Stimulated activated naive CD8-positive, alpha-beta T cell treated with anti-CD3 and anti-CD28 coated beads, Interleukin-15, amount 100 ng/mL, for 72 hours (primary cell): ENCODE results near the gene CNKSR2.

Experiments
- ATAC-seq: fragments of 150-1000 bp; cut with Tn5 transposase; 2 replicates; pipeline ENCODE4 v1.10.0; 2021; ENCODE audit warnings: mild to moderate bottlenecking, moderate library complexity
- DNase-seq, 2 donors: peaks; one replicate each; pipeline ENCODE4 v3.0.0; 2021 to 2022
- H3K27ac Mint-ChIP-seq, 2 donors: one replicate each; pipeline ENCODE4 v1.8.0; 2022; ENCODE audit warnings: mild to moderate bottlenecking in 2 of 2, mixed read lengths in 2 of 2, moderate library complexity in 2 of 2
- H3K27me3 Mint-ChIP-seq: one replicate; pipeline ENCODE4 v1.8.0; 2022; ENCODE audit warnings: mixed read lengths
- H3K4me1 Mint-ChIP-seq: one replicate; pipeline ENCODE4 v1.8.0; 2022; ENCODE audit warnings: mild to moderate bottlenecking, mixed read lengths
- H3K4me3 Mint-ChIP-seq, 2 donors: one replicate each; pipeline ENCODE4 v1.8.0; 2022; ENCODE audit warnings: mild to moderate bottlenecking in 2 of 2, mixed read lengths in 2 of 2, moderate library complexity in 1 of 2
- H3K9me3 Mint-ChIP-seq, 2 donors: one replicate each; pipeline ENCODE4 v1.8.0; 2022; ENCODE audit warnings: mixed read lengths in 2 of 2

Gene CNKSR2

DNA sequence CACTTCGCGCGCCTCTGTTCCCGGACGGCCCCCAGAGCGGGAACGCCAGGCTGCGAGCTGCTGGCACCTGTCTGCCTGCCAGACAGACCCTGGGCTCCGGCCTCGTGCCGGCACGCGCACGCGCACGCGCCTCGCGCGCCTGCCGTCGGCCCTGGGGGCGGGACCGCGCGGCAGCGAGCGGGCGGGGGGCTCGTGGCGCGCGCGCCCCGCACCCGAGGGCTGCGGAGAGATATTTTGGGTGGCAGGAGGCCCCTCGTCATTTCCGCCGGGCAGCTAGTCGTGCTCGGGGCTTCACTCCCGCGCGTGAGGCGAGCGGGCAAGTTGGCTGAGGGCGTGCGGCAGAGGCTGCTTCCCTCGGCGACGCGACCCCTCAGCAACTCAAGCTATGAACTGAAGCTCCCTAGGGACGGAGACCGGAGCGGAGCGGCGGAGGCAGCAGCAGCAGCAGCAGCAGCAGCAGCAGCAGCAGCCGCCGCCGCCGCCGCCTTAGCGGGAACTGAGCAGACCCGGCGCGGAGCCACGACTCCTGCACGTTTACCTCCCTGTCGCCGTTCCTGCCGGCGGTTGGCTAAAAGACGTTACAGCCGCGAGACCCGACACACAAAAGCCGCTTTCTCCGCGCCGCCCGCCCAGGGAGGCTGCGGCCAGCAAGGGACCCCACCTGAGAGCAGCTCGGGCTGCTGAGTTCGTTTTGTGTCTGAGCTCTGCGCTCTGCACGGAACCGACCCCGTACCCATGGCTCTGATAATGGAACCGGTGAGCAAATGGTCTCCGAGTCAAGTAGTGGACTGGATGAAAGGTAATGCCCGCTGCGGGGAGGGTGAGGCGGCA lies at the start of gene CNKSR2:
CNKSR2 (plus strand) TSS at position 256 of the 831 bp plus-strand sequence; CDS start at position 736, 480 bp downstream.
- Mint-ChIP-seq H3K4me1 (peaks cover 35% of the 10 kb centered on the region), H3K4me3 (peak within 1 kb of the TSS; percentile 98)

DNA sequence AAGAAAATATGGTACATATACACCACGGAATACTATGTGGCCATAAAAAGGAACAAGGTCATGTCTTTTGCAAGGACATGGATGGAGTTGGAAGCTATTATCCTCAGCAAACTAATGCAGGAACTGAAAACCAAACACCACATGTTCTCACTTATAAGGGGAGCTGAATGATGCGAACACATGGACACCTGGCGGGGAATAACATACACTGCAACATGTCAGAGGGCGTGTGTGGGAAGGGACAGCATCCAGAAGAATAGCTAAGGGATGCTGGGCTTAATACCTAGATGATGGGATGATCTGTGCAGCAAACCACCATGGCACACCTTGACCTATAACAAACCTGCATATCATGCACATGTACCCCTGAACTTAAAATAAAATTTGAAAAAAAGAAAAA lies 19.5 kb upstream of the CNKSR2 start:
- DNase-seq (no peak), ATAC-seq (no peak)
- Mint-ChIP-seq H3K9me3 (peaks cover 16 to 22% of the 10 kb centered on the region in 2 donors), H3K27ac (no peak overlapping the region), H3K27me3 (no peaks in the 10 kb centered on the region), H3K4me1 (no peaks in the 10 kb centered on the region), H3K4me3 (no peak overlapping the region)

More for the DNA sequence above, at the start of gene CNKSR2:
- no peaks in the 10 kb centered on the region for H3K9me3 Mint-ChIP-seq
- peak; percentile 75 to 77 for DNase-seq
- peak; percentile 85 for ATAC-seq
- peak within 1 kb of the TSS; percentile 98 for H3K27ac Mint-ChIP-seq
- H3K27me3 Mint-ChIP-seq = no peaks in the 10 kb centered on the region

GRCh38 chrX:21355831-21356230 lies 18.4 kb upstream of the CNKSR2 start:
- Mint-ChIP-seq H3K4me1 (no peaks in the 10 kb centered on the region), H3K9me3 (peaks cover 10 to 11% of the 10 kb centered on the region in 2 donors), H3K27me3 (no peaks in the 10 kb centered on the region), H3K4me3 (no peak overlapping the region), H3K27ac (no peak overlapping the region)
- DNase-seq (no peak), ATAC-seq (no peak)

DNA sequence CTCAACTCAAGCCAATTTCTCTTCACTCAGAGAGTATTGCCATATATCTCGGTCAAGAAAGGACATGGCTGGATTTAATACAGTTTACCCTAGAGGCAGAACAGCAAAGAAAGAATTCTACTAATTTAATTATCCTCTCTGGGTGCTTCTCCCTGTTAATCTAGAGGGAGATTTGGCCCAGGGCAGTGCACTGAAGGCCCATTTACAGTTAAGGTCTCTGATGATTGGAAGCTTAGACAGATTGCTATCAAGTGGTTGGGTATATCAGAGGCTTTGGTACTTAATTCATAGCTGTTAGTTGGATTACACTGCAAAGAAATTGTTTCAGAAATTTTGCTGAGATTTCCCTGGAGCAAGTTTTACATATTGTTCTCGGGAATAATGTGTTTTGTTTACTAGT lies 4.6 kb upstream of the CNKSR2 start:
- DNase-seq = no peak
- no peak overlapping the region for H3K4me3 Mint-ChIP-seq

DNA sequence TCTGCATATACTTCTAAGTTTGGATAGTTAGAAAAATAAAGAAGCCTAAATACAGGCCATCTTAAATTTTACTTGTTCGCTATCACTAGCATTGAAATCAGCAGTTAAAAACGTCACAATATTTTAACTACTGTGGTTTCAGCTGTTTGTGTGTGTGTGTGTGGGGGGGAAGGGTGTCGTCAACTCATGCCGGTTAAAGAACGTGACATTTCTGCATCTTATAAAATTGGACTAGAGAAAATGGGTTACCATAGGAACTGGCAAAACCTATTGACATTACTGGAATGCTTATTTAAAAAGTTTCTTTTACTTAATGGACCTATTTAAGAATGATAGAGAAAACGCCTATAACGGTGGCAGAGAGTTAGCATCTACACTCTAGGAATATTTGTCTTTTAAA lies 1.2 kb upstream of the CNKSR2 start:
- no peaks in the 10 kb centered on the region for H3K27me3 Mint-ChIP-seq
- H3K27ac Mint-ChIP-seq = no peak overlapping the region
- H3K4me3 Mint-ChIP-seq = peak overlapping the region; percentile 46 to 47
- no peaks in the 10 kb centered on the region for H3K9me3 Mint-ChIP-seq
- H3K4me1 Mint-ChIP-seq = peaks cover 24% of the 10 kb centered on the region
- no peak for DNase-seq
- ATAC-seq = no peak

More for the DNA sequence above, 4.6 kb upstream of the CNKSR2 start:
- Mint-ChIP-seq H3K9me3 (no peaks in the 10 kb centered on the region), H3K4me1 (peaks cover 5% of the 10 kb centered on the region), H3K27me3 (no peaks in the 10 kb centered on the region), H3K27ac (no peak overlapping the region)
- no peak for ATAC-seq

DNA sequence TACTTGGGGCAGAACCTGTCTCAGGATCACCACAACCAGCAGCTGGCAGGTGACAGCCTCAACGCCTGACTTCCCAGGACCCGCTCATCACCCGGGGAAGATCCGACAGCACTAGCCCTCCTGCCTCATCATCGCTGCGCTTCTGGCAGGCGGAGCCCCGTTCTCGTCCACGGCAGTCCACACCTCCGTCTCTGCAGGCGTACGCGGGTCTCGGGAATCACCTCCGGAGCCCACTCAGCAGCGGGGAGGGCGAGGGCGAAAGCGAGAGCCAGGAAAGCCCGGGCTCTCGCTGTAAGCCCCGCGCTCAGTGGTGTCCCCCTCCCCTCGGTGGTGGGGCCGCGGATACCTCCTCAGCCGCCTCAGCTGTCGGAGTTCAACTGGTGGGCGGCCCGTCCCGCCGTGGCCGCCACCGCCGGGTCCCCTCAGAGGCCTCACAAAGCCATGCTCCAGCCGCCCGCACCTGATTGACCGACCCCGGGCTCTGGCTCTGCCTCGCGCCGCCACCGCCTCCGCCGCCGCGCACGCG lies 518 bp upstream of the CNKSR2 start:
- H3K4me3 Mint-ChIP-seq = peak overlapping the region; percentile 75 to 76
- DNase-seq (peak in 1 of 2 donors; percentile 32), ATAC-seq (peak; percentile 50)
- H3K9me3 Mint-ChIP-seq = no peaks in the 10 kb centered on the region
- H3K27me3 Mint-ChIP-seq = no peaks in the 10 kb centered on the region
- H3K4me1 Mint-ChIP-seq = peaks cover 28% of the 10 kb centered on the region
- peak overlapping the region; percentile 19 to 54 for H3K27ac Mint-ChIP-seq

DNA sequence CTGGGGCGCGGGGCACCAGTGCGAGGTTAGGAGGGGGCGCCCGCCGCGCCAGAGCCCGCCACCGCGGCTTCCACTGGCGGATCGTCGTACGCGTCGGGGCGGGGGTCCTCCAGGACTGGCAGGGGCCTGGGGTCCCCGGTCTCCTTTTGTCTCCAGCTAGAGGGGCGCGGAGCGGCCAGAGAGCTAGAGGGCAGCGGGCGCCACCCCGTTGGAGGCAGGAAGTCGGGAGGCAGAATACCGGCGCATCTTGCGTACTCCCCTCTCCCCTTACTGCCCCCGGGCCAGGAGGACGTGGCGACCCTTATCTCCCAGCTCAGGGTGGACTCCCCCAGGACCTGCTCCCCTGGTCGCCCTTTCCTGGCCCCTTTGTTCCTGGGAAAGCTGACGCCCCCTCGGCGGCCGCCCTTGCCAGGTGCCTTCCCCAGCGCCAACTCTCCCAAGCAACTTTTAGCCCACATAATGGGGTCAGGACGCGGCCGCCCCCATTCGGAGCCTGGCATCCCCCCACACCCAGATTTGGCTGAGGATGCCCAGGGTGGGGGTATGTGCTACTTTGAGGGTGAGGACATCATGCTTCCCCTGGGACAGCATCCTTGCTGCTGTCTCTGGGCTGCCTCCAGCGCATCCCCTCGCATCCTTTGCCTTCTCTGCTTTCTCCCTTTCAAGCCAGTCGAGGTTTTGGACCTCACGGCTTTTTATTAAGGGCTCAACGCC lies 933 bp downstream of the CNKSR2 start:
- Mint-ChIP-seq H3K4me1 (peaks cover 42% of the 10 kb centered on the region), H3K4me3 (peak overlapping the region; percentile 98), H3K27ac (peak overlapping the region; percentile 98), H3K27me3 (no peaks in the 10 kb centered on the region), H3K9me3 (no peaks in the 10 kb centered on the region)
- DNase-seq = peak; percentile 15 to 19
- peak; percentile 38 for ATAC-seq

DNA sequence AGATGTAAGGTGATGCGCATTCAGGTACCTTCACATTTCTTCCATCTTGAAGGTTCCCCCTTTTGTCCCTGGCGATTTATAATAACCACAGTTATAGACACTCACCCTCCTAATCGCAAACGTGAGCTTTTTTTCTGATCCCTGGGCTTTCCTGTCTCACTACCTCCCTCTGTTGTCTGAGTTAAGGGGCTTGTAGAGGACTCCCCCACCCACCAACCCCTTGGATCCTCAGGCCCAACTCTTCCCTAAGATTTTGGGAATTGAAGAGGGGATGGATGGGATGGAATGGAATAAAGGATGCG lies 1.4 kb downstream of the CNKSR2 start:
- H3K27me3 Mint-ChIP-seq = no peaks in the 10 kb centered on the region
- H3K9me3 Mint-ChIP-seq = no peaks in the 10 kb centered on the region
- H3K4me1 Mint-ChIP-seq = peaks cover 42% of the 10 kb centered on the region
- no peak for ATAC-seq
- peak overlapping the region; percentile 98 for H3K4me3 Mint-ChIP-seq
- no peak for DNase-seq
- no peak overlapping the region for H3K27ac Mint-ChIP-seq

DNA sequence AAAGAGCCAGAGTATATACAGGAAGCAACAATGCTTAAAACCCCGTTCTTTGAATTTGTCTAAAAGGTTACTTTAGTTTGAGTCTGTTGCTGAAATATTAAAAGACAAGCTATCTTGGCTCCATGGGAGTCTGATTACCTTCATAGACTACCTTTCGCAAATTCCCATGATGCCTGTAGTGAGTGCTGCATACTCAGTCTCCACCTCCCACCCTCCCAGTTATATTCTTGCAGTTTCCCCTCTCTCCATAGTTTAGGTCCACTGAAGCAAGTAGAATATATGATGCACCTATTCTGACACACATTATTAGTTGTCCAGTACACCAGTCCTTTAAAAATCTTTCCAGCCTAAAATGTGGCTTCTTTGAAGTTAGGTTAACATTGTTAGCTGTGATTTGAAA lies 2.4 kb downstream of the CNKSR2 start:
- Mint-ChIP-seq H3K27ac (no peak overlapping the region), H3K4me1 (peaks cover 39% of the 10 kb centered on the region), H3K9me3 (no peaks in the 10 kb centered on the region), H3K4me3 (peak overlapping the region in 1 of 2 donors; percentile 98), H3K27me3 (no peaks in the 10 kb centered on the region)
- DNase-seq = no peak
- ATAC-seq = no peak

DNA sequence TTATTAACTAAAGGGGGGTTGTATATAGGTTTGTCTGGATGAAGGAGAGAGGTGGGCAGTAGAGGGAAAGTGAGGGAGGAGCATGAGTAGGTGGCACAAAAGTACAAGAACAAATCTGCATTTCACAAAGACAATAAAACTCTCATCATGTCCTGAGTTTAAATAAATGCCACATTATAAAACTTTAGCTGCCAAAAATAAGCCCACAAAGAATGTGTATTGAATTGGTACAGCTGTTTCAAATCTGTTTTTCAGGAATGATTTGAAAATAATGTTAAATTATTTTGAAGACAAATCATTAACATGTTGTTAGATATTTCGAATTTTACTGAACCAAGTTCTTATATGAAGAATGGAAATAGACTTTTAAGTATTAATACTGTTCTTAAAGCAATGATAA lies 5.8 kb downstream of the CNKSR2 start:
- no peak for ATAC-seq
- Mint-ChIP-seq H3K9me3 (no peaks in the 10 kb centered on the region), H3K4me3 (no peak overlapping the region), H3K27me3 (no peaks in the 10 kb centered on the region), H3K4me1 (peaks cover 43% of the 10 kb centered on the region), H3K27ac (no peak overlapping the region)
- no peak for DNase-seq

DNA sequence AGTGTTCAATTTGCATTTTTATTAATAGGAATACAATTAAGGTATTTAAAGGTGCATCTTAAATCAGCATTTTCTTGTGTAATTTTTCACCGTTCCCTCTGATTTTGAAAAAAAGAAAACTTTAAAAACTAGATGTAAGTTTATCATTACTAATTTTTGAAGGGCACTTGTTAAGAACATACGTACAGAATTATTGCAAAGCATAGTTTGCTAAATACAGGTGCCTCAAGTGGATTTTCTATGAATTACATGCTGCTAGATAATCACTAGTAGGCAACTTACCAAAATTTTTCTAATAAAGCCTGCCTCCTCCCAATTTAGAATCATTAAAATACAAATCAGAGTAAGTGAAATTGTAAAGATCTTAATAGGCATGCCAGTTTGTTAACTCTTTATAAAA lies 8.5 kb downstream of the CNKSR2 start:
- Mint-ChIP-seq H3K9me3 (no peaks in the 10 kb centered on the region), H3K4me3 (no peak overlapping the region), H3K27me3 (no peaks in the 10 kb centered on the region), H3K27ac (no peak overlapping the region), H3K4me1 (peaks cover 24% of the 10 kb centered on the region)
- DNase-seq = no peak
- no peak for ATAC-seq

- H3K27ac Mint-ChIP-seq = no peak overlapping the region
- no peaks in the 10 kb centered on the region for H3K9me3 Mint-ChIP-seq
- H3K4me1 Mint-ChIP-seq = peaks cover 21% of the 10 kb centered on the region
- ATAC-seq (no peak), DNase-seq (no peak)
- no peak overlapping the region for H3K4me3 Mint-ChIP-seq
- no peaks in the 10 kb centered on the region for H3K27me3 Mint-ChIP-seq
Measured at GRCh38 chrX:21383546-21383945, 9.3 kb downstream of the CNKSR2 start.

DNA sequence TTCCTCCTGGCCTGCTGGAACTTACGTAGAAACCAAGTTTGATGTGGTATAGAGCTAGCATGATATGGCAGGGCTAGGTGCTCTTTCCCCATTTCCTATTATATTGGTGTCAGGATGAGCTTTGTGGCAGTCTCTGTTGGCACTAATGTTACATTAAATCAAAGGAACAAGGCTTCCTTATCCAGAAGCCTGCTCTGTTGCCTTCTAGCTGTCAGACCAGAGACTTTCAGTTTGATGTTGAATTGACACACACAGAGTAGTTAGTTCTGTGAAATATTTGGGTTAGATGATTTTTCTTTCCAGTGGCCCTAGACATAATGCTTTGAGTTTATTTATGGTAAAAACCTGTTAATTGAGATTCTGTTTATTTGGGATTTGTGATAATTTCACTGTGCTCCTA lies 10.0 kb downstream of the CNKSR2 start:
- DNase-seq (no peak), ATAC-seq (no peak)
- no peak overlapping the region for H3K27ac Mint-ChIP-seq
- peaks cover 15% of the 10 kb centered on the region for H3K4me1 Mint-ChIP-seq
- no peak overlapping the region for H3K4me3 Mint-ChIP-seq
- no peaks in the 10 kb centered on the region for H3K27me3 Mint-ChIP-seq
- H3K9me3 Mint-ChIP-seq = no peaks in the 10 kb centered on the region

DNA sequence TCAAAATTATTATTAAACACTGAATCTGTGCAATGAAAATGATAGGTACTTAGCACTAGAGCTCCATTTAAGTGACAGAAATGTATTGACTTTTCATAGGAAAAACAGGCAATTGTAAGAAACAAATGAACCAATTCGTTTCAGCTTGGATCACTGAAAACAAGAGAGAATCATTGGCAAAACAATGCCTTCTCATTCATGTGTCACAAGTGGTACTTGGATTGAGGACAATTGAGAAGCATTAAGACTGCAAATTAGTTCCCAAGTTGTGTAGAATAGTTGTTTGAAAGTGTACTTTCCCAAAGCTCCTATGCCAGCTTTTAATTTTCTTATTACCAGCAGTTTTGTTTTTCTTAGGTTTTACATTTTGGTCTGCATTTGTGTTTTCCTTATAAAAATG lies 20.6 kb downstream of the CNKSR2 start:
- no peak overlapping the region for H3K27ac Mint-ChIP-seq
- ATAC-seq (no peak), DNase-seq (no peak)
- no peaks in the 10 kb centered on the region for H3K4me1 Mint-ChIP-seq
- no peak overlapping the region for H3K4me3 Mint-ChIP-seq
- H3K27me3 Mint-ChIP-seq = no peaks in the 10 kb centered on the region
- peaks cover 6 to 13% of the 10 kb centered on the region in 2 donors for H3K9me3 Mint-ChIP-seq

GRCh38 chrX:21398426-21398825 lies 24.2 kb downstream of the CNKSR2 start:
- ATAC-seq (peak; percentile 57), DNase-seq (peak in 1 of 2 donors; percentile 11)
- no peaks in the 10 kb centered on the region for H3K27me3 Mint-ChIP-seq
- no peaks in the 10 kb centered on the region for H3K4me1 Mint-ChIP-seq
- H3K9me3 Mint-ChIP-seq = no peaks in the 10 kb centered on the region
- H3K27ac Mint-ChIP-seq = no peak overlapping the region
- H3K4me3 Mint-ChIP-seq = no peak overlapping the region
